Sigmoid colon (tissue), 4 donors: ENCODE measurements around the gene EEF1AKMT2.
"Not testable (repeated sequence)": the region's sequence is repeated elsewhere in the genome, so short reads cannot be mapped to it uniquely, and the experiment has no call there.

Experiments
- EP300 ChIP-seq, 4 donors: sonication (generic); formaldehyde crosslinking; IDR thresholded peaks; one replicate each; pipeline ENCODE4 v1.6.1; 2017; ENCODE audit warnings: antibody characterized with exemption in 4 of 4
- POLR2A ChIP-seq, 2 donors: fragments of 450-650 bp; IDR thresholded peaks; one replicate each; pipeline ENCODE4 v1.6.1; 2016; ENCODE audit warnings: antibody characterized with exemption in 2 of 2, mild to moderate bottlenecking in 2 of 2, moderate library complexity in 2 of 2
- POLR2AphosphoS5 ChIP-seq, 4 donors: sonication (generic); formaldehyde crosslinking; IDR thresholded peaks; one replicate each; pipeline ENCODE4 v1.6.1; 2017; ENCODE audit warnings: antibody characterized with exemption in 4 of 4
- TF ChIP-seq, protein P1 (sequence below), 4 experiments: fragments of 450-650 bp in 3 of 4; fragments of 200-600 bp in 1 of 4; IDR thresholded peaks; one replicate each; pipeline ENCODE4 v1.5.1; 2016 to 2019; ENCODE audit warnings: antibody characterized with exemption in 4 of 4, mild to moderate bottlenecking in 3 of 4, moderate library complexity in 2 of 4

DNA sequence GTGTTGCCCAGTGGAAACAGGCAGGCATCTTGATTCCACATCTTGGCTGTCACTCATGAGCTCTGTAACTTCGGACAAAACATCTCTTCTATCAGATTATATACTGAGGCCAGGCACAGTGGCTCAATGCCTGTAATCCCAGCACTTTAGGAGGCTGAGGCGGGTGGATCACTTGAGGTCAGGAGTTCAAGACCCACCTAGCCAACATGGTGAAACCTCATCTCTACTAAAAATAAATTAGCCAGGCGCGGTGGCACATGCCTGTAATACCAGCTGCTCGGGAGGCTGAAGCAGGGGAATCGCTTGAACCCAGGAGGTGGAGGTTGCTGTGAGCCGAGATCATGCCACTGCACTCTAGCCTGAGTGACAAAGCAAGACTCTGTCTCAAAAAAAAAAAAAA is 33.2 kb upstream of the EEF1AKMT2 start:
- TF ChIP-seq POLR2AphosphoS5, POLR2A, EP300 (IDR thresholded peaks at IDR 0.05): not testable (repeated sequence)
- TF ChIP-seq, protein P1, sequence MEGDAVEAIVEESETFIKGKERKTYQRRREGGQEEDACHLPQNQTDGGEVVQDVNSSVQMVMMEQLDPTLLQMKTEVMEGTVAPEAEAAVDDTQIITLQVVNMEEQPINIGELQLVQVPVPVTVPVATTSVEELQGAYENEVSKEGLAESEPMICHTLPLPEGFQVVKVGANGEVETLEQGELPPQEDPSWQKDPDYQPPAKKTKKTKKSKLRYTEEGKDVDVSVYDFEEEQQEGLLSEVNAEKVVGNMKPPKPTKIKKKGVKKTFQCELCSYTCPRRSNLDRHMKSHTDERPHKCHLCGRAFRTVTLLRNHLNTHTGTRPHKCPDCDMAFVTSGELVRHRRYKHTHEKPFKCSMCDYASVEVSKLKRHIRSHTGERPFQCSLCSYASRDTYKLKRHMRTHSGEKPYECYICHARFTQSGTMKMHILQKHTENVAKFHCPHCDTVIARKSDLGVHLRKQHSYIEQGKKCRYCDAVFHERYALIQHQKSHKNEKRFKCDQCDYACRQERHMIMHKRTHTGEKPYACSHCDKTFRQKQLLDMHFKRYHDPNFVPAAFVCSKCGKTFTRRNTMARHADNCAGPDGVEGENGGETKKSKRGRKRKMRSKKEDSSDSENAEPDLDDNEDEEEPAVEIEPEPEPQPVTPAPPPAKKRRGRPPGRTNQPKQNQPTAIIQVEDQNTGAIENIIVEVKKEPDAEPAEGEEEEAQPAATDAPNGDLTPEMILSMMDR (IDR thresholded peaks at IDR 0.05): not testable (repeated sequence)
